ENCODE data around the gene SCARF2.

DNA sequence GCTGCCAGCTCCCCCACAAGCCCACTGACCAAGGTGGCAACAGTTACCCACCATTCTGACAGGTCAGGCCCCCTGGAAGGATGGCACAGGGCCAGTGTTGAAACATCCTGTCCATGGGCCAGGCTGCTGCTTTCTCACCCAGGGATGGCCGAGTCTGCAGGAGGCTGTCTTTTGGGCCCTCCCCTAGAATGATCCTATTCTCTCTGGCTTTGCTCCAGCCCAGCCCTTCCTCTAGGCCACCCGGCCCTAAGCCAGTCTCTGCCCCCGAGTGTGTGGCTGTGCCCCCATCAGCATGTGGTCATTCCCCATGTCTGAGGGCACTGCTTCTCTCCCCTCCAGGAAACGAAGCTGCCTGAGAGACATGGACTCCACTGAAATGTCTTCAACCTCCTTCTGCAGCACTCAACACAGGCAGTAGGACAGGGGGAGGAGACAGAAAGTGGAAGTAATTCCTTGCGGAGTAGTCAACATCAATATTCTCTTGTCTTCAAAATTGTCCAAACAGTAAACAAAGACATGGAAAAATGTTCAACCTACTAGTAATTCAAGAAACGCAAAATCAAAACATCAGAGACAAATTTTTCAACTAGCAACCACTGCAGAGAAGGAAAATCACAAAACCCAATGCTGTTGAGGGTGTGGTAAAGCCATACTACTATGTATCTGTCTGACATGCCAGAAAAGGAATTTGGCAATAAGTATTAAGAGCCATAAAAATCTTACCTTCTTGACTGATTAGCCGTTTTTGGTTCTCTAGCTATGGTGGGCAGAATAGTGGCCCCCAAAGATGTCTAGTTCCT lies 5.1 kb upstream of the SCARF2 start:
- no peak for TF ChIP-seq CTCF (conservative IDR thresholded peaks at IDR 0.05; ENCODE audit: low read depth, low read length)
- TF ChIP-seq EZH2 (IDR thresholded peaks at IDR 0.05; ENCODE audit: borderline replicate concordance, low read depth, low read length, poor library complexity, severe bottlenecking): no peak
